Activated naive CD4-positive, alpha-beta T cell treated with anti-CD3 and anti-CD28 coated beads, Interleukin-2, amount 50 U/mL, for 72 hours (primary cell): Measurements from ENCODE around the gene CARMIL1. TPM values are rescaled to one million over a fixed set of nuclear protein-coding genes. Genes with fewer than 3 reads are reported as not detected.

ENCODE experiments used
- ATAC-seq, 2 donors: fragments of 150-1000 bp; cut with Tn5 transposase; 2 replicates each; pipeline ENCODE4 v1.10.0; 2021; ENCODE audit warnings: mild to moderate bottlenecking in 2 of 2, moderate library complexity in 2 of 2
- DNase-seq, 2 donors: peaks; one replicate each; pipeline ENCODE4 v3.0.0; 2021 to 2022; ENCODE audit warnings: low spot score in 2 of 2
- H3K27ac Mint-ChIP-seq, 2 donors: one replicate each; pipeline ENCODE4 v1.8.0; 2022; ENCODE audit warnings: mild to moderate bottlenecking in 2 of 2, mixed read lengths in 2 of 2
- H3K36me3 Mint-ChIP-seq, 2 donors: one replicate each; pipeline ENCODE4 v1.8.0; 2022; ENCODE audit warnings: mixed read lengths in 2 of 2
- H3K9me3 Mint-ChIP-seq, 2 donors: one replicate each; pipeline ENCODE4 v1.8.0; 2022; ENCODE audit warnings: mixed read lengths in 2 of 2
- total RNA-seq, 2 donors: library from RNA; stranded (reverse); gene quantifications; one replicate each; pipeline ENCODE4 v1.2.3, GENCODE V29; 2022

CARMIL1 gene
- total RNA-seq, 2 donors from 2014 or later, result 5.2 to 13.4 TPM

GRCh38 chr6:25613415-25613814 lies 334.2 kb downstream of the CARMIL1 start:
- Mint-ChIP-seq H3K9me3 (no peaks in the 10 kb centered on the region), H3K36me3 (no peaks in the 10 kb centered on the region), H3K27ac (no peak overlapping the region)
- ATAC-seq (no peak), DNase-seq (no peak)

GRCh38 chr6:25614052-25614451 lies 334.9 kb downstream of the CARMIL1 start:
- Mint-ChIP-seq H3K9me3 (no peaks in the 10 kb centered on the region), H3K27ac (no peak overlapping the region), H3K36me3 (no peaks in the 10 kb centered on the region)
- no peak for ATAC-seq
- no peak for DNase-seq

- Mint-ChIP-seq H3K27ac (no peak overlapping the region), H3K36me3 (no peaks in the 10 kb centered on the region), H3K9me3 (no peaks in the 10 kb centered on the region)
- ATAC-seq (no peak), DNase-seq (no peak)
Observed at GRCh38 chr6:25615471-25615870, 336.3 kb downstream of the CARMIL1 start.

GRCh38 chr6:25617997-25618396 lies 338.8 kb downstream of the CARMIL1 start:
- DNase-seq (no peak), ATAC-seq (no peak)
- Mint-ChIP-seq H3K9me3 (no peaks in the 10 kb centered on the region), H3K36me3 (no peaks in the 10 kb centered on the region), H3K27ac (no peak overlapping the region)

GRCh38 chr6:25619217-25619616 lies 340.0 kb downstream of the CARMIL1 start:
- ATAC-seq (no peak), DNase-seq (no peak)
- Mint-ChIP-seq H3K27ac (no peak overlapping the region), H3K36me3 (no peaks in the 10 kb centered on the region), H3K9me3 (no peaks in the 10 kb centered on the region)

- no peak for DNase-seq
- Mint-ChIP-seq H3K36me3 (no peaks in the 10 kb centered on the region), H3K27ac (no peak overlapping the region)
Observed at GRCh38 chr6:25620391-25620790, 341.2 kb downstream of the CARMIL1 start.

GRCh38 chr6:25623065-25623464 lies 343.9 kb downstream of the CARMIL1 start:
- Mint-ChIP-seq H3K36me3 (no peaks in the 10 kb centered on the region), H3K27ac (no peak overlapping the region), H3K9me3 (no peaks in the 10 kb centered on the region)
- DNase-seq (no peak), ATAC-seq (no peak)

More at GRCh38 chr6:25620391-25620790, 341.2 kb downstream of the CARMIL1 start:
- H3K9me3 Mint-ChIP-seq, result no peaks in the 10 kb centered on the region
- no peak for ATAC-seq

GRCh38 chr6:25623879-25624278 lies 344.7 kb downstream of the CARMIL1 start:
- Mint-ChIP-seq H3K36me3 (no peaks in the 10 kb centered on the region), H3K9me3 (no peaks in the 10 kb centered on the region), H3K27ac (no peak overlapping the region)
- DNase-seq (no peak), ATAC-seq (no peak)

- Mint-ChIP-seq H3K27ac (no peak overlapping the region), H3K9me3 (no peaks in the 10 kb centered on the region), H3K36me3 (no peaks in the 10 kb centered on the region)
- DNase-seq, result no peak
- no peak for ATAC-seq
Observed at GRCh38 chr6:25627001-25627400, 347.8 kb downstream of the CARMIL1 start.

GRCh38 chr6:25628471-25629197 lies 349.5 kb downstream of the CARMIL1 start:
- ATAC-seq, result no peak
- Mint-ChIP-seq H3K9me3 (no peaks in the 10 kb centered on the region), H3K36me3 (no peaks in the 10 kb centered on the region), H3K27ac (no peak overlapping the region)
- DNase-seq, result no peak

GRCh38 chr6:25629198-25629576 lies 350.0 kb downstream of the CARMIL1 start:
- DNase-seq (no peak), ATAC-seq (no peak)
- H3K36me3 Mint-ChIP-seq, result no peaks in the 10 kb centered on the region
- no peaks in the 10 kb centered on the region for H3K9me3 Mint-ChIP-seq
- H3K27ac Mint-ChIP-seq, result no peak overlapping the region

GRCh38 chr6:25630508-25631278 lies 351.5 kb downstream of the CARMIL1 start:
- no peak for ATAC-seq
- H3K36me3 Mint-ChIP-seq, result no peaks in the 10 kb centered on the region
- no peak for DNase-seq

GRCh38 chr6:25635886-25636317 lies 356.7 kb downstream of the CARMIL1 start:
- DNase-seq (no peak), ATAC-seq (no peak)
- Mint-ChIP-seq H3K36me3 (no peaks in the 10 kb centered on the region), H3K27ac (no peak overlapping the region), H3K9me3 (no peaks in the 10 kb centered on the region)

More at GRCh38 chr6:25630508-25631278, 351.5 kb downstream of the CARMIL1 start:
- H3K9me3 Mint-ChIP-seq, result no peaks in the 10 kb centered on the region
- no peak overlapping the region for H3K27ac Mint-ChIP-seq

- H3K9me3 Mint-ChIP-seq, result no peaks in the 10 kb centered on the region
- H3K36me3 Mint-ChIP-seq, result peaks cover 0 to 5% of the 10 kb centered on the region in 2 donors
- DNase-seq (no peak), ATAC-seq (no peak)
- no peak overlapping the region for H3K27ac Mint-ChIP-seq
Observed at GRCh38 chr6:25637211-25637610, 358.0 kb downstream of the CARMIL1 start.

- ATAC-seq (no peak), DNase-seq (no peak)
- Mint-ChIP-seq H3K36me3 (peaks cover 0 to 5% of the 10 kb centered on the region in 2 donors), H3K9me3 (no peaks in the 10 kb centered on the region), H3K27ac (no peak overlapping the region)
Observed at GRCh38 chr6:25637960-25638434, 358.8 kb downstream of the CARMIL1 start.

GRCh38 chr6:25639653-25640052 lies 360.5 kb downstream of the CARMIL1 start:
- H3K36me3 Mint-ChIP-seq, result peaks cover 0 to 5% of the 10 kb centered on the region in 2 donors
- DNase-seq (no peak), ATAC-seq (no peak)
- no peak overlapping the region for H3K27ac Mint-ChIP-seq
- H3K9me3 Mint-ChIP-seq, result no peaks in the 10 kb centered on the region

- Mint-ChIP-seq H3K27ac (no peak overlapping the region), H3K36me3 (peaks cover 0 to 5% of the 10 kb centered on the region in 2 donors)
- ATAC-seq, result no peak
Observed at GRCh38 chr6:25640446-25640845, 361.3 kb downstream of the CARMIL1 start.

More at GRCh38 chr6:25640446-25640845, 361.3 kb downstream of the CARMIL1 start:
- no peak for DNase-seq
- no peaks in the 10 kb centered on the region for H3K9me3 Mint-ChIP-seq
